IMR-90 (cell line): ENCODE results near the gene CPNE6. TPM values are rescaled to one million over a fixed set of nuclear protein-coding genes. Genes with fewer than 3 reads are reported as not detected.

Experiments used
- ATAC-seq: fragments of 200-7000 bp; cut with Tn5 transposase; 2 replicates; pipeline ENCODE4 v1.9.1; 2020; ENCODE audit warnings: low read depth, mild to moderate bottlenecking, moderate library complexity
- BruUV-seq: library from RNA; stranded (reverse); fragments of 400-500 nt; replicated peaks from 2 replicates; lab custom pipeline; 2021; lab: Mats Ljungman, UMichigan
- CTCF ChIA-PET: fragments of 300-600 bp; formaldehyde crosslinking; extraction: SDS; loops from one replicate; lab custom pipeline; 2021; ENCODE audit warnings: antibody characterized with exemption; lab: Yijun Ruan, JAX
- POLR2A ChIA-PET: fragments of 300-600 bp; sonication (Branson Sonifier 250); formaldehyde crosslinking; loops from one replicate; lab custom pipeline; 2022; ENCODE audit warnings: antibody characterized with exemption; ENCODE audit not compliant: unreplicated experiment; lab: Charles Lee
- DNase-seq: peaks from one replicate; pipeline ENCODE4 v3.0.0; 2013
- H2AFZ ChIP-seq: replicated peaks from 2 replicates; pipeline ENCODE3; 2013; ENCODE audit warnings: low read length, mild to moderate bottlenecking; ENCODE audit not compliant: poor library complexity
- H2AK5ac ChIP-seq: 2 replicates; pipeline ENCODE4 v1.6.1; 2013; ENCODE audit warnings: low read depth, low read length, inconsistent platforms
- H2AK9ac ChIP-seq: replicated peaks from 2 replicates; pipeline ENCODE3; 2013; ENCODE audit warnings: mild to moderate bottlenecking, low read depth, low read length, moderate library complexity; ENCODE audit not compliant: poor library complexity
- H2BK120ac ChIP-seq: 2 replicates; pipeline ENCODE4 v1.6.1; 2013; ENCODE audit warnings: low read depth, low read length, inconsistent platforms
- H2BK15ac ChIP-seq: 3 replicates; pipeline ENCODE4 v1.6.1; 2013; ENCODE audit warnings: low read depth, low read length, inconsistent platforms
- H2BK20ac ChIP-seq: 2 replicates; pipeline ENCODE4 v1.6.1; 2013; ENCODE audit warnings: low read depth, mild to moderate bottlenecking, inconsistent platforms, low read length, moderate library complexity
- H2BK5ac ChIP-seq: 2 replicates; pipeline ENCODE4 v1.6.1; 2013; ENCODE audit warnings: mild to moderate bottlenecking, low read depth, low read length, inconsistent platforms; ENCODE audit not compliant: poor library complexity, severe bottlenecking
- H3K14ac ChIP-seq: replicated peaks from 2 replicates; pipeline ENCODE4 v1.6.1; 2013; ENCODE audit warnings: low read depth, low read length, inconsistent platforms
- H3K18ac ChIP-seq: 2 replicates; pipeline ENCODE4 v1.6.1; 2013; ENCODE audit warnings: low read depth, low read length, control low read depth
- H3K23ac ChIP-seq: 2 replicates; pipeline ENCODE4 v1.6.1; 2013; ENCODE audit warnings: low read depth, low read length, inconsistent platforms
- H3K27ac ChIP-seq: 2 replicates; pipeline ENCODE4 v1.5.1; 2013; ENCODE audit warnings: mild to moderate bottlenecking, control low read depth, low read length; ENCODE audit not compliant: insufficient read depth
- H3K27me3 ChIP-seq: 2 replicates; pipeline ENCODE4 v1.6.1; 2013; ENCODE audit warnings: low read length; ENCODE audit not compliant: control insufficient read depth, insufficient read depth
- H3K36me3 ChIP-seq: 2 replicates; pipeline ENCODE4 v1.6.1; 2013; ENCODE audit warnings: low read length, mixed read lengths; ENCODE audit not compliant: control insufficient read depth, insufficient read depth
- H3K4ac ChIP-seq: 2 replicates; pipeline ENCODE4 v1.6.1; 2013; ENCODE audit warnings: low read depth, low read length, inconsistent platforms
- H3K4me1 ChIP-seq: 2 replicates; pipeline ENCODE4 v1.6.1; 2013; ENCODE audit warnings: low read length, mixed read lengths; ENCODE audit not compliant: control insufficient read depth, insufficient read depth
- H3K4me2 ChIP-seq: 2 replicates; pipeline ENCODE4 v1.6.1; 2013; ENCODE audit warnings: low read depth, mild to moderate bottlenecking, control low read depth, low read length, moderate library complexity
- H3K4me3 ChIP-seq: 2 replicates; pipeline ENCODE4 v1.5.1; 2013; ENCODE audit warnings: low read depth, mild to moderate bottlenecking, control low read depth, low read length, moderate library complexity; ENCODE audit not compliant: insufficient read depth
- H3K56ac ChIP-seq: 2 replicates; pipeline ENCODE4 v1.6.1; 2013; ENCODE audit warnings: low read length, inconsistent platforms; ENCODE audit not compliant: insufficient read depth; ENCODE audit errors: extremely low read depth
- H3K79me1 ChIP-seq, 2 experiments: 2 replicates each; pipeline ENCODE4 v1.6.1; 2013; ENCODE audit warnings: low read length in 2 of 2, inconsistent platforms in 1 of 2, low read depth in 1 of 2
- H3K9ac ChIP-seq: 2 replicates; pipeline ENCODE4 v1.6.1; 2013; ENCODE audit warnings: low read depth, low read length, control low read depth
- H3K9me1 ChIP-seq: 2 replicates; pipeline ENCODE4 v1.6.1; 2013; ENCODE audit warnings: low read length, inconsistent platforms; ENCODE audit not compliant: insufficient read depth
- H3K9me3 ChIP-seq: 2 replicates; pipeline ENCODE4 v1.6.1; 2013; ENCODE audit warnings: low read length; ENCODE audit not compliant: control insufficient read depth, insufficient read depth
- H4K20me1 ChIP-seq: 2 replicates; pipeline ENCODE4 v1.6.1; 2013; ENCODE audit warnings: low read length, inconsistent platforms; ENCODE audit not compliant: insufficient read depth
- H4K5ac ChIP-seq: 2 replicates; pipeline ENCODE4 v1.6.1; 2013; ENCODE audit warnings: mild to moderate bottlenecking, low read depth, low read length, control low read depth
- H4K8ac ChIP-seq, 2 experiments: 2 replicates each; pipeline ENCODE4 v1.6.1; 2013; ENCODE audit warnings: low read depth in 2 of 2, low read length in 2 of 2, control low read depth in 1 of 2, inconsistent platforms in 1 of 2
- H4K91ac ChIP-seq: 2 replicates; pipeline ENCODE4 v1.6.1; 2013; ENCODE audit warnings: low read depth, low read length, inconsistent platforms; ENCODE audit not compliant: insufficient read depth
- CHD1 ChIP-seq: IDR thresholded peaks from 2 replicates; pipeline ENCODE4 v1.6.1; 2012; ENCODE audit warnings: low read depth, low read length, improper control_type of control experiment
- ELK1 ChIP-seq: fragments of 150-350 bp; IDR thresholded peaks from 2 replicates; pipeline ENCODE4 v1.6.1; 2016; ENCODE audit warnings: low read depth, mild to moderate bottlenecking, low read length, moderate library complexity, borderline replicate concordance
- MAZ ChIP-seq: IDR thresholded peaks from 2 replicates; pipeline ENCODE4 v1.6.1; 2012; ENCODE audit warnings: low read depth, mild to moderate bottlenecking, low read length, improper control_type of control experiment, moderate library complexity, borderline replicate concordance
- WGBS, 2 experiments: methylation state at CpG; one replicate each; pipeline versions ENCODE4 v1.1.5 to v1.1.7; 2013; ENCODE audit warnings: missing lambda C conversion rate in 2 of 2; ENCODE audit not compliant: insufficient read length in 1 of 2; ENCODE audit errors: extremely low coverage in 2 of 2; 5-methylcytosine and 5-hydroxymethylcytosine counted together
- dilution Hi-C: fragments of 300-500 bp; cut with HindIII; formaldehyde crosslinking; loops from one replicate; pipeline ENCODE4 v1.14.3; 2018; ENCODE audit warnings: low sequenced_read_pairs; ENCODE audit not compliant: unreplicated experiment
- in situ Hi-C: fragments of 300-500 bp; cut with MboI; formaldehyde crosslinking; loops from 3 replicates; pipeline ENCODE4 v1.14.3; 2019; ENCODE audit warnings: low sequenced_read_pairs, inconsistent platforms, mixed read lengths
- intact Hi-C: fragments of 100-400 bp; cut with micrococcal nuclease; formaldehyde crosslinking; loops from 2 replicates; pipeline ENCODE4 v1.10.0; 2022
- polyA plus RNA-seq, 3 experiments: library from polyadenylated mRNA; depleted of rRNA; stranded (reverse); fragments of >200 nt; gene quantifications; 2 replicates each; pipeline ENCODE4 v1.2.3, GENCODE V29; 2012; ENCODE audit warnings: low replicate concordance in 1 of 3
- total RNA-seq: library from RNA; depleted of rRNA; stranded (reverse); fragments of >200 nt; gene quantifications from 2 replicates; pipeline ENCODE4 v1.2.3, GENCODE V29; 2012

Gene CPNE6
- total and polyA plus RNA-seq, 2 of the 4 experiments (the other 2 are of a cell fraction), result not detected

- ChIA-PET POLR2A (no interaction called here), CTCF (interaction anchor here (0.8 to 3.5 kb wide), 5 partner anchors 9 to 32 kb away, joined by 4 to 30 read pairs (median 7); partner anchors contain the start of genes DCAF11 and NRL)
- no peak overlapping the region for H3K23ac ChIP-seq
- in situ Hi-C loops, result loop anchor here (5.0 to 10.0 kb wide), 2 partner anchors 33 to 115 kb away; no protein-coding TSS in a partner anchor
- H3K79me1 ChIP-seq, result peaks cover 0 to 5% of the 10 kb centered on the region in 2 experiments; a peak in 2 of 4 replicates
- dilution Hi-C loops, result no loop called here
- H3K27ac ChIP-seq, result no peak overlapping the region
- H3K4ac ChIP-seq, result no peak overlapping the region
- no peak overlapping the region for H2BK20ac ChIP-seq
- H3K36me3 ChIP-seq, result no peaks in the 10 kb centered on the region
- BruUV-seq, result no TSS peak
- no peak overlapping the region for H3K18ac ChIP-seq
- no peak overlapping the region for H3K4me3 ChIP-seq
- H4K20me1 ChIP-seq, result no peaks in the 10 kb centered on the region
- H2BK120ac ChIP-seq, result no peak overlapping the region
- H3K9ac ChIP-seq, result no peak overlapping the region
- peaks cover 3% of the 10 kb centered on the region; the same call in 1 of the 2 replicates for H3K4me1 ChIP-seq
- DNase-seq (no peak), ATAC-seq (no peak)
- H4K91ac ChIP-seq, result no peak overlapping the region
- peaks cover 14% of the 10 kb centered on the region for H3K27me3 ChIP-seq
- H3K4me2 ChIP-seq, result no peak overlapping the region
- no peaks in the 10 kb centered on the region for H3K9me3 ChIP-seq
- no peak overlapping the region for H3K56ac ChIP-seq
- H2AFZ ChIP-seq, result no peak overlapping the region
- H2BK15ac ChIP-seq, result no peak overlapping the region
- H4K8ac ChIP-seq, result no peak overlapping the region
- intact Hi-C loops, result loop anchor here (1.0 kb wide), 3 partner anchors 32 to 116 kb away; no protein-coding TSS in a partner anchor
- no peak overlapping the region for H4K5ac ChIP-seq
- 0 out of 2 replicates have a peak, but pooled peaks cover 5% of the 10 kb centered on the region for H3K9me1 ChIP-seq
- H2BK5ac ChIP-seq, result no peak overlapping the region
- no peak overlapping the region for H3K14ac ChIP-seq
- TF ChIP-seq CHD1, result no peak
- TF ChIP-seq MAZ, result no peak
- no peak for TF ChIP-seq ELK1
- no peak overlapping the region for H2AK9ac ChIP-seq
- H2AK5ac ChIP-seq, result no peak overlapping the region
- WGBS, 2 experiments, result 100% methylated on average over 1 of the region's 6 CpGs; no CpG with 5 or more reads in 1 of the 2 experiments
Measured at GRCh38 chr14:24089890-24090289, 18.5 kb downstream of the CPNE6 start.
